ENCODE measurements around the gene HOXB9. TPM values are rescaled to one million over a fixed set of nuclear protein-coding genes. Genes with fewer than 3 reads are reported as not detected.

The HOXB9 gene
- total and polyA plus RNA-seq, 9 of the 15 experiments (the other 6 are each of a cell fraction or from before 2014, with no cell fraction given): 3.1 to 196 (median 77.6) TPM

- TF ChIP-seq CHD7 (IDR thresholded peaks at IDR 0.05; ENCODE audit: low read depth, low read length) (no peak), ZNF212 (CRISPR knock-in tag; IDR thresholded peaks at IDR 0.05) (no peak), ZFP1 (CRISPR knock-in tag; IDR thresholded peaks at IDR 0.05) (no peak), ZNF740 (CRISPR knock-in tag; IDR thresholded peaks at IDR 0.05) (0 out of 2 replicates have a peak, but pooled peaks have one; percentile 7), ZNF740 (tag; IDR thresholded peaks at IDR 0.05) (no peak), OTX1 (CRISPR knock-in tag; IDR thresholded peaks at IDR 0.05) (no peak), ZC3H4 (CRISPR knock-in tag; IDR thresholded peaks at IDR 0.05; ENCODE audit: borderline replicate concordance) (no peak), ZNF253 (CRISPR knock-in tag; conservative IDR thresholded peaks at IDR 0.05) (no peak), EWSR1 (IDR thresholded peaks at IDR 0.05; ENCODE audit: borderline replicate concordance, low read depth, partially characterized antibody) (no peak), SRF (CRISPR knock-in tag; IDR thresholded peaks at IDR 0.05) (no peak), MEF2A (IDR thresholded peaks at IDR 0.05; ENCODE audit: control insufficient read depth, low read depth, low read length) (no peak), TSHZ1 (CRISPR knock-in tag; IDR thresholded peaks at IDR 0.05) (no peak)
These were observed 20.7 kb downstream of the HOXB9 start (continued) for GRCh38 chr17:48605409-48605919.

Measured in K562 (cell line).